Lower leg skin (tissue), 4 donors: ENCODE measurements around the gene FFAR3. TPM values are rescaled to one million over a fixed set of nuclear protein-coding genes. Genes with fewer than 3 reads are reported as not detected.

Experiments used
- DNase-seq, 2 donors: peaks; one replicate each; pipeline ENCODE4 v3.0.0-alpha.2; 2019; ENCODE audit warnings: low spot score in 2 of 2
- H3K4me3 ChIP-seq: fragments of 200-600 bp; sonication (generic); 2 replicates; pipeline ENCODE4 v1.5.1; 2017; ENCODE audit warnings: mild to moderate bottlenecking, low read depth; ENCODE audit not compliant: poor library complexity, severe bottlenecking
- CTCF ChIP-seq, 3 donors: fragments of 450-650 bp; IDR thresholded peaks; one replicate each; pipeline ENCODE4 v1.5.1; 2016; ENCODE audit warnings: antibody characterized with exemption in 3 of 3, mild to moderate bottlenecking in 3 of 3, moderate library complexity in 2 of 3
- POLR2A ChIP-seq, 2 donors: fragments of 450-650 bp; IDR thresholded peaks; one replicate each; pipeline ENCODE4 v1.6.1; 2016 to 2017; ENCODE audit warnings: antibody characterized with exemption in 2 of 2, mild to moderate bottlenecking in 1 of 2, moderate library complexity in 1 of 2
- WGBS, 2 donors: methylation state at CpG; one replicate each; pipeline ENCODE4 v1.1.5; 2018; 5-methylcytosine and 5-hydroxymethylcytosine counted together
- intact Hi-C: fragments of 100-400 bp; cut with DNase I; formaldehyde crosslinking; loops from one replicate; pipeline ENCODE4 v1.15.0; 2023; ENCODE audit warnings: low total_unique reads
- total RNA-seq, 4 donors: library from RNA; depleted of rRNA; stranded (reverse); fragments of >200 nt; gene quantifications; one replicate each; pipeline ENCODE4 v1.1.0, GENCODE V29; 2016

FFAR3 gene
- total RNA-seq, 4 donors from 2014 or later, result not detected

- DNase-seq, result no peak
- no peak overlapping the region for H3K4me3 ChIP-seq
- WGBS, 2 donors, result 86 to 93% methylated on average over 18 of the region's 21 CpGs
- TF ChIP-seq CTCF (IDR thresholded peaks at IDR 0.05), result no peak
- no peak for TF ChIP-seq POLR2A (IDR thresholded peaks at IDR 0.05)
- intact Hi-C loops, result no loop called here
Observed at GRCh38 chr19:35311901-35312665, 46.2 kb upstream of the FFAR3 start.

- WGBS, 2 donors, result 28 to 31% methylated on average over 7 of the region's 7 CpGs
- no peak for TF ChIP-seq POLR2A (IDR thresholded peaks at IDR 0.05)
- TF ChIP-seq CTCF (IDR thresholded peaks at IDR 0.05), result no peak
- intact Hi-C loops, result no loop called here
- no peak for DNase-seq
- no peak overlapping the region for H3K4me3 ChIP-seq
Observed at GRCh38 chr19:35313587-35313986, 44.7 kb upstream of the FFAR3 start.

- DNase-seq, result no peak
- WGBS, 2 donors, result 81% methylated on average over 8 of the region's 8 CpGs
- TF ChIP-seq CTCF (IDR thresholded peaks at IDR 0.05), result no peak
- TF ChIP-seq POLR2A (IDR thresholded peaks at IDR 0.05), result no peak
- H3K4me3 ChIP-seq, result no peak overlapping the region
- intact Hi-C loops, result no loop called here
Observed at GRCh38 chr19:35314031-35314430, 44.2 kb upstream of the FFAR3 start.

- WGBS, 2 donors, result 87 to 91% methylated on average over 10 of the region's 10 CpGs
- TF ChIP-seq POLR2A (IDR thresholded peaks at IDR 0.05), result no peak
- TF ChIP-seq CTCF (IDR thresholded peaks at IDR 0.05), result no peak
- H3K4me3 ChIP-seq, result no peak overlapping the region
- no peak for DNase-seq
- intact Hi-C loops, result no loop called here
Observed at GRCh38 chr19:35314858-35315470, 43.3 kb upstream of the FFAR3 start.

GRCh38 chr19:35315883-35316282, 42.4 kb upstream of the FFAR3 start:
- TF ChIP-seq CTCF (IDR thresholded peaks at IDR 0.05) (no peak), POLR2A (IDR thresholded peaks at IDR 0.05) (no peak)
- 84 to 86% methylated on average over 9 of the region's 9 CpGs for WGBS, 2 donors
- DNase-seq, result no peak
- no peak overlapping the region for H3K4me3 ChIP-seq
- intact Hi-C loops, result no loop called here
